HG02759 (cell line): ENCODE measurements around the gene DNAI7.

Experiments
- ATAC-seq: cut with Tn5 transposase; IDR thresholded peaks from one replicate; pipeline ENCODE4 v1.9.1; 2021; ENCODE audit warnings: mild to moderate bottlenecking, moderate library complexity; ENCODE audit not compliant: unreplicated experiment

Gene DNAI7

GRCh38 chr12:25186038-25186787, 8.7 kb downstream of the DNAI7 start:
- peak; percentile 71 for ATAC-seq

GRCh38 chr12:25184132-25184531, 10.8 kb downstream of the DNAI7 start:
- ATAC-seq: no peak

GRCh38 chr12:25182765-25183164, 12.2 kb downstream of the DNAI7 start:
- ATAC-seq: no peak

- no peak for ATAC-seq
Measured at GRCh38 chr12:25162866-25163265, 32.1 kb downstream of the DNAI7 start.

GRCh38 chr12:25156061-25156460, 38.9 kb downstream of the DNAI7 start:
- ATAC-seq: no peak

- ATAC-seq: peak; percentile 64
Measured at GRCh38 chr12:25155022-25155576, 39.9 kb downstream of the DNAI7 start.

GRCh38 chr12:25152055-25152454, 42.9 kb downstream of the DNAI7 start:
- no peak for ATAC-seq

- ATAC-seq: no peak
Measured at GRCh38 chr12:25151476-25151875, 43.5 kb downstream of the DNAI7 start.

- ATAC-seq: no peak
Measured at GRCh38 chr12:25146686-25147085, 48.3 kb downstream of the DNAI7 start.

GRCh38 chr12:25135531-25136154, 59.3 kb downstream of the DNAI7 start:
- no peak for ATAC-seq

GRCh38 chr12:25131270-25131669, 63.7 kb downstream of the DNAI7 start:
- ATAC-seq: no peak

- no peak for ATAC-seq
Measured at GRCh38 chr12:25130741-25131188, 64.2 kb downstream of the DNAI7 start.

- no peak for ATAC-seq
Measured at GRCh38 chr12:25126746-25127145, 68.2 kb downstream of the DNAI7 start.

- no peak for ATAC-seq
Measured at GRCh38 chr12:25126101-25126500, 68.9 kb downstream of the DNAI7 start.

GRCh38 chr12:25124493-25124892, 70.5 kb downstream of the DNAI7 start:
- no peak for ATAC-seq

GRCh38 chr12:25123126-25123525, 71.8 kb downstream of the DNAI7 start:
- no peak for ATAC-seq

- ATAC-seq: no peak
Measured at GRCh38 chr12:25121916-25122315, 73.0 kb downstream of the DNAI7 start.

GRCh38 chr12:25121110-25121509, 73.8 kb downstream of the DNAI7 start:
- no peak for ATAC-seq

- ATAC-seq: no peak
Measured at GRCh38 chr12:25119020-25119419, 75.9 kb downstream of the DNAI7 start.

- no peak for ATAC-seq
Measured at GRCh38 chr12:25115677-25116076, 79.3 kb downstream of the DNAI7 start.

GRCh38 chr12:25113651-25114050, 81.3 kb downstream of the DNAI7 start:
- no peak for ATAC-seq

- ATAC-seq: no peak
Measured at GRCh38 chr12:25110260-25110659, 84.7 kb downstream of the DNAI7 start.
